Measurements from ENCODE around the gene EIF5A.
A peak's percentile ranks its signal among the peaks of the same experiment; 100 is the strongest.

Gene EIF5A

GRCh38 chr17:7306911-7307685 is at the start of gene EIF5A:
EIF5A (plus strand) TSS chr17:7307628; CDS start chr17:7309636, 2,008 bp downstream.
- DNase-seq (ENCODE audit: low spot score), result peak; percentile 100

GRCh38 chr17:7258731-7259554 is 48.5 kb upstream of the EIF5A start:
- DNase-seq (ENCODE audit: low spot score), result no peak

DNA sequence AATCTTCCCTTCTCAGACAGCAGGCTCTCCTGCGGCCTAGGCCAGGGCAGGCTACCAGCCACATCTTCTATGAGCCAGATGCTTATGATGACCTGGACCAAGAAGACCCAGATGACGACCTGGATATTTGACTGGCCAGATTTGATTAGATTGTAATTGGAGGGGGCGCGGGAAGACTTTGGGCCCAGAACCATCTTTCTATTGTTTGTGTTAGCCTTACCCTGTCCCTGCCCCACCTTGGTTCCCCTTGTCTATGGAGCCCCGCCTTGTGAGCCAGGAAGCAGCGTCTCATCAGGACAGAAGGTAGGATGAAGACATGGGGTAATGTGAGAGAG is 47.9 kb upstream of the EIF5A start:
- no peak for DNase-seq (ENCODE audit: low spot score)

DNA sequence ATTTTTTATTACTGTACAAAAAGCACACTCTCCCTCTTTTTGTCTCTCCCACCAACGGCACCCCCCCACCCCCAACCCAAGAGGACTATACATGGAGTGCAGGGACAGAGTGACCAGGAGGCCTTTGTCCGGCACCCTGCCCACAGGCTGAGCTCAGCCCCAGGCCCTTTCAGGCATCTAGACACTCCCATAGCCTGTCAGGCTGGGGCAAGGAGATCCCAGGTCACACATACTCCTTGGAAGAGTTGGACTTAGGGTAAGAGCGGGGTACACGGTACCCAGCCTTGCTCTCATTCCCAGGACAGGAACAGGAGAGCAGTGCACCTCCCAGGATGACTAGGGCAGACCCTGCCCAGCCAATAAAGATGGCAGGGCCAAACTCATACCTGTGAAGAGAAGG is 47.3 kb upstream of the EIF5A start:
- no peak for DNase-seq (ENCODE audit: low spot score)

GRCh38 chr17:7260651-7261378 is 46.6 kb upstream of the EIF5A start:
- DNase-seq (ENCODE audit: low spot score), result peak; percentile 62

DNA sequence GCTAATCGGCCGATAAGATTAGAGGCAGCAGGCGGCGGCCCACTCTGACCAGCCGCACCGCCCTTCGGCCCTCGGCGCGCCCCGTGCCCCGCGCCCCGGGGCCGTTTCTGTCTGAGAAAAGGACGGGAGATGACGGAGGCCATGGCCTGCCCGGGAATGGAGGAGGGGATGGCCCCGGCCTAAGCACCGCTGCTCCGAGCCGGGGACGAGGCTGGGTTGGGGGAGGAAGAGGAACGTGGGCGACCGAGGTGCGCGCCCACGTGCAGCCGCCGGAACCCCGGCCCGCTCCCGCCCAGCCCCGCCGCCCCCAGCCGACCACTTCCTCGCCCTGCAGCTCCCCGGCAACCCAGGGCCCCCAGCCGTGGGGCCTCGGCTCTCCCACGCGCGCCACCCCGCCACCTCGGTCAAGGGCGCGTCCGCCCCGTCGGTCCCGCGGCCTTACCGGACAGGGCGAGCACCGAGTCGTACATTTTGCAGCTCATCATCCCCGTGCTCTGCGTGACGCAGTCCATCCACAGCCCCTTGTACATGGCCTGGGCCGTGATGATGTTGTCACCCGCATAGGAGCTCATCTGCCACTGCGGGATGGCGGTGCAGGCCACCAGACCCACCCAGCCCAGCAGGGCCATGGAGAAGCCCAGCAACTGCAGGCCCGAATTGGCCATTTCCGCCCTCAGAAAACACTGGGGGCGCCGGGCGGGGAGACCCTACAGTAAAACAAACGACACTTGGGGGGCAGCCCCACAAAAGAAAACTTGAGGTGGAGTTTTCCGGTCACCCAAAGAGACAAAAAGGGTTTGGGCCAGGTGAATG is 45.8 kb upstream of the EIF5A start:
- DNase-seq (ENCODE audit: low spot score), result peak; percentile 41

- DNase-seq (ENCODE audit: low spot score), result no peak
Measured at GRCh38 chr17:7262192-7262934, 45.1 kb upstream of the EIF5A start, which contains the start of gene CLDN7. CLDN7 (minus strand) TSS chr17:7262478; CDS start chr17:7262043, 435 bp downstream.

GRCh38 chr17:7262935-7263800 is 44.3 kb upstream of the EIF5A start:
- DNase-seq (ENCODE audit: low spot score), result no peak

GRCh38 chr17:7263801-7264078 is 43.7 kb upstream of the EIF5A start:
- no peak for DNase-seq (ENCODE audit: low spot score)

DNA sequence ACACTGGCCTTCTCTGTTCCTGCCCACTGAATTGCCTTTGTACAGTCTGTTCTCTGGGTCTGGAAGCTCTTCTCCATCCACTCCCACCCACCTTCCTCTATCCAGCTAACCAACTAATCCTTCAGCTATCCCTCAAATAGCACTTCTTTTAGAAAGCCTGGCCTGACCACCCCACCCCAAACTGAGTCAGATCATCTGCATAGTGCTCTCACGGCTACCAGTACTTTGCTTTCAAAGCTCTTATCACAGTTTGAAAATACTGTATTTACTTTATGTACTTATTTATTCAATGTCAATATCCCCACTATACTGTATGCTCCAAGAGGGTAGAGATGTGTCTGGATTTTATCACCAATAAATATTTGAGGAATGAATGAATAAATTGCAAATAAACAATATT is 40.6 kb upstream of the EIF5A start:
- no peak for DNase-seq (ENCODE audit: low spot score)

DNA sequence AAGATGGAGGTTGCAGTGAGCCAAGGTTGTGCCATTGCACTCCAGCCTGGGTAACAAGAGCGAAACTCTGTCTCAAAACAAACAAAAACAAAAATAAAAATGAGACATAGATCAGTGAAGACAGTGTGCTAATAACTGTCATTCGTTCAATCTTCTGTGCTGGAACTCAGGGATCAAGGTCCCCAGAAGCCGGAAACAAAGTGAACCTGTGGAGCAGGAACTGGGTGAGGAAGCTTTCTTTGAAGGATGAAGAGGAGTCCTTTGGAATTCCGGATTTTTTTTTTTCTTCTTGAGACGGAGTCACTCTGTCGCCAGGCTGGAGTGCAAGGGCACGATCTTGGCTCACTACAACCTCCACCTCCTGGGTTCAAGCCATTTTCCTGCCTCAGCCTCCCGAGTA is 28.0 kb upstream of the EIF5A start:
- DNase-seq (ENCODE audit: low spot score), result no peak

- peak; percentile 90 for DNase-seq (ENCODE audit: low spot score)
Measured at GRCh38 chr17:7280519-7281073, 26.8 kb upstream of the EIF5A start.

DNA sequence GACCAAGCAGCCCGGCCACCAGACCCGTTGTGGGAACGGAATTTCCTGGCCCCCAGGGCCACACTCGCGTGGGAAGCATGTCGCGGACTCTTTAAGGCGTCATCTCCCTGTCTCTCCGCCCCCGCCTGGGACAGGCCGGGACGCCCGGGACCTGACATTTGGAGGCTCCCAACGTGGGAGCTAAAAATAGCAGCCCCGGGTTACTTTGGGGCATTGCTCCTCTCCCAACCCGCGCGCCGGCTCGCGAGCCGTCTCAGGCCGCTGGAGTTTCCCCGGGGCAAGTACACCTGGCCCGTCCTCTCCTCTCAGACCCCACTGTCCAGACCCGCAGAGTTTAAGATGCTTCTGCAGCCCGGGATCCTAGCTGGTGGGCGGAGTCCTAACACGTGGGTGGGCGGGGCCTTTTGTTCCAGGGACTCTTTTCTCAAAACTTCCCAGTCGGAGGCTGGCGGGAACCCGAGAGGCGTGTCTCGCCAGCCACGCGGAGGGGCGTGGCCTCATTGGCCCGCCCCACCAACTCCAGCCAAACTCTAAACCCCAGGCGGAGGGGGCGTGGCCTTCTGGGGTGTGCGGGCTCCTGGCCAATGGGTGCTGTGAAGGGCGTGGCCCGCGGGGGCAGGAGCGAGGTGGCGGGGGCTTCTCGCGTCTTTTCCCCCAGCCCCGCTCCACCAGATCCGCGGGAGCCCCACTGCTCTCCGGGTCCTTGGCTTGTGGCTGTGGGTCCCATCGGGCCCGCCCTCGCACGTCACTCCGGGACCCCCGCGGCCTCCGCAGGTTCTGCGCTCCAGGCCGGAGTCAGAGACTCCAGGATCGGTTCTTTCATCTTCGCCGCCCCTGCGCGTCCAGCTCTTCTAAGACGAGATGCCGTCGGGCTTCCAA is 26.1 kb upstream of the EIF5A start, which contains the start of gene SLC2A4:
Gene SLC2A4 (plus strand): TSS at position 645 of the 879 bp plus-strand sequence. CDS start 217 bp downstream, at position 862.
- DNase-seq (ENCODE audit: low spot score), result peak; percentile 97

- no peak for DNase-seq (ENCODE audit: low spot score)
Measured at GRCh38 chr17:7281953-7282751, 25.3 kb upstream of the EIF5A start.

DNA sequence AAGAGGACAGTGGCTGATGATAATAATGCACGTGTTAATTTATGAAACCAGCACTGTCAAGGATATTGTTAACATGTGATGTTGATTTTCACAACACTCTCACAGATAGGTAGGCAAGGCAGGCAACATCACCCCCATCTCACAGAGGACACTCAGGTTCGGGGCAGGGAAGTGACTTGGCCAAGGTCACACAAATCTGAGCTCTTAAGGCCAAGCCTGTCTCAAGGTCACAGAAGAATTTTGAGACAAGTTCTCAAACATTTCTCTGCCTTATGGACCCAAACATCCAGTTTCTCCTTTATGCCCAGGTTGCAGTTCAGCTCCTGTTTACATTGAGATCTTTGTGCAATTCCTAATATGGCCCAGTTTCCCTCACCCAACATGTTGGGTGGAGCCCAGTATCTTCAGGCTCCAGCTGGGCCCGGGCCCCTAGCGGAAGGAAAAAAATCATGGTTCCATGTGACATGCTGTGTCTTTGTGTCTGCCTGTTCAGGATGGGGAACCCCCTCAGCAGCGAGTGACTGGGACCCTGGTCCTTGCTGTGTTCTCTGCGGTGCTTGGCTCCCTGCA is 24.6 kb upstream of the EIF5A start:
- DNase-seq (ENCODE audit: low spot score), result no peak

DNA sequence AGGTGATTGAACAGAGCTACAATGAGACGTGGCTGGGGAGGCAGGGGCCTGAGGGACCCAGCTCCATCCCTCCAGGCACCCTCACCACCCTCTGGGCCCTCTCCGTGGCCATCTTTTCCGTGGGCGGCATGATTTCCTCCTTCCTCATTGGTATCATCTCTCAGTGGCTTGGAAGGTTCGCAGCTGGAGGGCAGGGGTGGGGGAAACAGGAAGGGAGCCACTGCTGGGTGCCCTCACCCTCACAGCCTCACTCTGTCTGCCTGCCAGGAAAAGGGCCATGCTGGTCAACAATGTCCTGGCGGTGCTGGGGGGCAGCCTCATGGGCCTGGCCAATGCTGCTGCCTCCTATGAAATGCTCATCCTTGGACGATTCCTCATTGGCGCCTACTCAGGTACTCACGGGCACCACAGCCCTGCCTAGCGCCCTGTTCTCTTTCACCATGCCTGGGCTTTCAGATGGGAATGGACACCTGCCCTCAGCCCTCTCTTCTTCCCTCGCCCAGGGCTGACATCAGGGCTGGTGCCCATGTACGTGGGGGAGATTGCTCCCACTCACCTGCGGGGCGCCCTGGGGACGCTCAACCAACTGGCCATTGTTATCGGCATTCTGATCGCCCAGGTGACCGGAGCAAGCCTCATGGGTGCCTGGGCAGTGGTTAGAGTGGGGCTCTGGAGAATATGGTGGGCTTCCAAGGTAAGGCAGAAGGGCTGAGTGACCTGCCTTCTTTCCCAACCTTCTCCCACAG is 23.8 kb upstream of the EIF5A start:
- DNase-seq (ENCODE audit: low spot score), result no peak

- DNase-seq (ENCODE audit: low spot score), result no peak
Measured at GRCh38 chr17:7284911-7285310, 22.5 kb upstream of the EIF5A start.
